Endothelial cell of umbilical vein (primary cell): Measurements from ENCODE around the gene ETNK2. TPM values are rescaled to one million over a fixed set of nuclear protein-coding genes. Genes with fewer than 3 reads are reported as not detected.

Experiments used
- BruUV-seq: library from RNA; stranded (reverse); fragments of 400-500 nt; replicated peaks from 2 replicates; lab custom pipeline; 2021; lab: Mats Ljungman, UMichigan
- CTCF ChIA-PET: fragments of 300-600, 350-600 bp; sonication (Branson Sonifier 250); formaldehyde crosslinking; loops from one replicate; lab custom pipeline; 2021; ENCODE audit warnings: antibody characterized with exemption, inconsistent platforms; lab: Charles Lee
- POLR2A ChIA-PET: fragments of 300-600, 350-600 bp; sonication (Branson Sonifier 250); formaldehyde crosslinking; loops from one replicate; lab custom pipeline; 2021; ENCODE audit warnings: antibody characterized with exemption, inconsistent platforms; lab: Charles Lee
- DNase-seq: peaks from one replicate; pipeline ENCODE4 v3.0.0-alpha.2; 2011; ENCODE audit warnings: low read depth, low spot score
- FAIRE-seq: peaks from 2 replicates; lab custom pipeline; 2011; peaks lifted over from hg19 to GRCh38; lab: Jason Lieb, UNC
- H2AFZ ChIP-seq: 2 replicates; pipeline ENCODE4 v1.6.0; 2012; ENCODE audit warnings: low read depth, low read length, control low read depth, inconsistent platforms
- H3K27ac ChIP-seq: 2 replicates; pipeline ENCODE4 v1.5.1; 2011; ENCODE audit warnings: low read depth, mild to moderate bottlenecking, control low read depth, low read length, moderate library complexity; ENCODE audit not compliant: insufficient read depth
- H3K27me3 ChIP-seq, 2 experiments: 2 replicates each; pipeline versions ENCODE4 v1.6.0 to v1.6.1; 2011; ENCODE audit warnings: low read length in 2 of 2, mixed read lengths in 1 of 2; ENCODE audit not compliant: control insufficient read depth in 2 of 2, insufficient read depth in 2 of 2
- H3K36me3 ChIP-seq, 2 experiments: 2 replicates in 1 of 2; 3 replicates in 1 of 2; pipeline ENCODE4 v1.5.1; 2011; ENCODE audit warnings: low read length in 2 of 2, mild to moderate bottlenecking in 1 of 2, moderate library complexity in 1 of 2; ENCODE audit not compliant: control insufficient read depth in 2 of 2, insufficient read depth in 2 of 2; ENCODE audit errors: extremely low read depth in 1 of 2
- H3K4me1 ChIP-seq: 3 replicates; pipeline ENCODE4 v1.5.1; 2011; ENCODE audit warnings: mild to moderate bottlenecking, low read length; ENCODE audit not compliant: control insufficient read depth, insufficient read depth; ENCODE audit errors: extremely low read depth
- H3K4me2 ChIP-seq: 2 replicates; pipeline ENCODE4 v1.6.1; 2011; ENCODE audit warnings: low read length, control low read depth, mixed read lengths; ENCODE audit not compliant: insufficient read depth
- H3K4me3 ChIP-seq, 3 experiments: fragments of 200-600 bp in 1 of 3; sonication (generic), shearing (Covaris generic) in 1 of 3; replicated peaks in 1 of 3; 2 replicates each; pipeline ENCODE4 v1.5.1; 2011 to 2016; ENCODE audit warnings: control low read depth in 3 of 3, low read length in 3 of 3, mild to moderate bottlenecking in 2 of 3, inconsistent platforms in 1 of 3, low read depth in 1 of 3, moderate library complexity in 1 of 3; ENCODE audit not compliant: insufficient read depth in 1 of 3
- H3K79me2 ChIP-seq: 2 replicates; pipeline ENCODE4 v1.6.0; 2012; ENCODE audit warnings: low read length, inconsistent platforms; ENCODE audit not compliant: control insufficient read depth, insufficient read depth
- H3K9ac ChIP-seq: replicated peaks from 2 replicates; pipeline ENCODE3; 2011; ENCODE audit warnings: low read length, control low read depth; ENCODE audit not compliant: insufficient read depth; ENCODE audit errors: extremely low read depth
- H3K9me1 ChIP-seq: replicated peaks from 3 replicates; pipeline ENCODE4 v1.6.0; 2011; ENCODE audit warnings: mild to moderate bottlenecking, low read length; ENCODE audit not compliant: control insufficient read depth, insufficient read depth; ENCODE audit errors: extremely low read depth
- H3K9me3 ChIP-seq: replicated peaks from 2 replicates; pipeline ENCODE4 v1.5.1; 2012; ENCODE audit warnings: low read length, inconsistent platforms; ENCODE audit not compliant: control insufficient read depth, insufficient read depth
- H4K20me1 ChIP-seq: replicated peaks from 2 replicates; pipeline ENCODE3; 2011; ENCODE audit warnings: mild to moderate bottlenecking, low read length; ENCODE audit not compliant: control insufficient read depth, insufficient read depth; ENCODE audit errors: extremely low read depth
- CTCF ChIP-seq, 2 donors: IDR thresholded peaks; 1 replicate in 1 of 2; 2 replicates in 1 of 2; pipeline ENCODE4 v1.5.1; 2011; ENCODE audit warnings: low read length in 2 of 2, mild to moderate bottlenecking in 2 of 2, moderate library complexity in 2 of 2, control low read depth in 1 of 2, inconsistent platforms in 1 of 2, low read depth in 1 of 2; ENCODE audit not compliant: insufficient read depth in 1 of 2; ENCODE audit errors: extremely low read depth in 1 of 2
- EZH2 ChIP-seq: IDR thresholded peaks from 2 replicates; pipeline ENCODE4 v1.6.1; 2012; ENCODE audit warnings: borderline replicate concordance, low read depth, mild to moderate bottlenecking, moderate library complexity, low read length, inconsistent platforms; ENCODE audit not compliant: severe bottlenecking
- FOS ChIP-seq: IDR thresholded peaks from 2 replicates; pipeline ENCODE4 v1.6.1; 2011; ENCODE audit warnings: mild to moderate bottlenecking, low read length, moderate library complexity, borderline replicate concordance; ENCODE audit not compliant: insufficient read depth
- GATA2 ChIP-seq: IDR thresholded peaks from 2 replicates; pipeline ENCODE4 v1.7.0; 2011; ENCODE audit warnings: low read depth, mild to moderate bottlenecking, moderate library complexity, mixed read lengths, low read length; ENCODE audit not compliant: insufficient read length, insufficient read depth
- JUN ChIP-seq: IDR thresholded peaks from 2 replicates; pipeline ENCODE4 v1.6.1; 2011; ENCODE audit warnings: borderline replicate concordance, low read depth; ENCODE audit not compliant: insufficient read length, insufficient read depth
- MAX ChIP-seq: IDR thresholded peaks from 2 replicates; pipeline ENCODE4 v1.6.1; 2011; ENCODE audit not compliant: insufficient read depth, insufficient read length
- MYC ChIP-seq: IDR thresholded peaks from one replicate; pipeline ENCODE4 v1.6.1; 2011; ENCODE audit warnings: mild to moderate bottlenecking, low read depth, low read length
- POLR2A ChIP-seq: IDR thresholded peaks from 2 replicates; pipeline ENCODE4 v1.6.1; 2012; ENCODE audit warnings: low read depth, mild to moderate bottlenecking, control low read depth, low read length
- POLR2AphosphoS5 ChIP-seq: IDR thresholded peaks from 2 replicates; pipeline ENCODE4 v1.6.1; 2012; ENCODE audit warnings: low read depth, mild to moderate bottlenecking, control low read depth, low read length, moderate library complexity; ENCODE audit not compliant: insufficient read depth
- dilution Hi-C: fragments of 300-500 bp; cut with MboI; formaldehyde crosslinking; loops from one replicate; pipeline ENCODE4 v1.15.0; 2019; ENCODE audit warnings: low sequenced_read_pairs; ENCODE audit not compliant: extremely low pct_ligation_motif_present
- intact Hi-C: fragments of 100-400 bp; cut with micrococcal nuclease; formaldehyde crosslinking; loops from one replicate; pipeline ENCODE4 v1.10.0; 2022
- polyA plus RNA-seq, 4 experiments: library from polyadenylated mRNA; depleted of rRNA in 3 of 4; stranded (reverse) in 3 of 4; unstranded in 1 of 4; fragments of >200 nt; gene quantifications; 2 replicates each; pipeline versions ENCODE4 v1.2.1 to v1.2.3, GENCODE V29; 2011 to 2012; ENCODE audit warnings: missing spikeins in 1 of 4
- total RNA-seq: library from RNA; stranded (reverse); gene quantifications from 2 replicates; pipeline ENCODE4 v1.2.3, GENCODE V29; 2021

ETNK2 gene
- total and polyA plus RNA-seq, 2 donors (not counting 3 experiments of a cell fraction or from before 2014, with no cell fraction given), result 13.5 to 27.5 TPM

- no TSS peak for BruUV-seq
- H3K9me1 ChIP-seq, result no peaks in the 10 kb centered on the region
- DNase-seq, result no peak
- no peaks in the 10 kb centered on the region for H4K20me1 ChIP-seq
- no peak overlapping the region for H2AFZ ChIP-seq
- no peak overlapping the region for H3K4me3 ChIP-seq
- FAIRE-seq, result no peak
- no peak overlapping the region for H3K9ac ChIP-seq
- H3K4me2 ChIP-seq, result no peak overlapping the region
- POLR2A ChIA-PET, result no interaction called here
- no peak overlapping the region for H3K27ac ChIP-seq
- no peaks in the 10 kb centered on the region for H3K36me3 ChIP-seq
- dilution Hi-C loops (no loop called here), intact Hi-C loops (no loop called here)
- H3K4me1 ChIP-seq, result peaks cover 7% of the 10 kb centered on the region
- TF ChIP-seq POLR2A, result no peak
- TF ChIP-seq GATA2, result no peak
- no peak for TF ChIP-seq MYC
- no peak for TF ChIP-seq EZH2
- TF ChIP-seq FOS, result no peak
- no peak for TF ChIP-seq MAX
- no peak for TF ChIP-seq CTCF (IDR thresholded peaks at IDR 0.05; ENCODE audit: extremely low read depth in 1 of 2, insufficient read depth in 1 of 2, low read depth in 1 of 2, low read length in 2 of 2)
- no peak for TF ChIP-seq POLR2AphosphoS5
- no peak for TF ChIP-seq JUN
- no peaks in the 10 kb centered on the region for H3K9me3 ChIP-seq
- H3K79me2 ChIP-seq, result no peaks in the 10 kb centered on the region
- H3K27me3 ChIP-seq, result no peaks in the 10 kb centered on the region
- CTCF ChIA-PET, result interaction anchor here (1.1 to 26.7 kb wide), 3 partner anchors 9 to 24 kb away, joined by 3 to 770 read pairs (median 3); no protein-coding TSS in a partner anchor
Measured at GRCh38 chr1:204178487-204179281, 26.8 kb upstream of the ETNK2 start.
